RPMI8226 (cell line): ENCODE data around the gene EDN3.
"Not testable (repeated sequence)": the region's sequence is repeated elsewhere in the genome, so short reads cannot be mapped to it uniquely, and the experiment has no call there.

ENCODE experiments used
- DNase-seq: peaks from one replicate; pipeline ENCODE4 v3.0.0-alpha.2; 2015

Gene EDN3

GRCh38 chr20:59309218-59309617 lies 8.8 kb downstream of the EDN3 start:
- no peak for DNase-seq

GRCh38 chr20:59314997-59315396 lies 14.6 kb downstream of the EDN3 start:
- no peak for DNase-seq

- DNase-seq = no peak
These were observed 16.7 kb downstream of the EDN3 start for GRCh38 chr20:59316911-59317731.

GRCh38 chr20:59318201-59318790 lies 17.9 kb downstream of the EDN3 start:
- DNase-seq = no peak

- no peak for DNase-seq
These were observed 18.4 kb downstream of the EDN3 start for GRCh38 chr20:59318803-59319202.

- DNase-seq = no peak
These were observed 20.0 kb downstream of the EDN3 start for GRCh38 chr20:59320426-59320825.

- peak; percentile 31 for DNase-seq
These were observed 20.6 kb downstream of the EDN3 start for GRCh38 chr20:59320854-59321647.

- DNase-seq = no peak
These were observed 21.7 kb downstream of the EDN3 start for GRCh38 chr20:59322081-59322480.

- no peak for DNase-seq
These were observed 22.4 kb downstream of the EDN3 start for GRCh38 chr20:59322585-59323454.

GRCh38 chr20:59323731-59324130 lies 23.3 kb downstream of the EDN3 start:
- DNase-seq = no peak

- DNase-seq = no peak
These were observed 24.2 kb downstream of the EDN3 start for GRCh38 chr20:59324521-59325141.

- DNase-seq = no peak
These were observed 24.7 kb downstream of the EDN3 start for GRCh38 chr20:59325142-59325523.

GRCh38 chr20:59326188-59326587 lies 25.8 kb downstream of the EDN3 start:
- no peak for DNase-seq

- DNase-seq = no peak
These were observed 27.7 kb downstream of the EDN3 start for GRCh38 chr20:59328071-59328470.

GRCh38 chr20:59331721-59332329 lies 31.4 kb downstream of the EDN3 start:
- DNase-seq = no peak

- no peak for DNase-seq
These were observed 32.9 kb downstream of the EDN3 start for GRCh38 chr20:59333260-59333845.

GRCh38 chr20:59333951-59334350 lies 33.5 kb downstream of the EDN3 start:
- DNase-seq = no peak

GRCh38 chr20:59334651-59335300 lies 34.4 kb downstream of the EDN3 start:
- peak; percentile 81 for DNase-seq

- peak; percentile 39 for DNase-seq
These were observed 35.0 kb downstream of the EDN3 start for GRCh38 chr20:59335377-59335776.

- DNase-seq = no peak
These were observed 36.1 kb downstream of the EDN3 start for GRCh38 chr20:59336540-59336939.

GRCh38 chr20:59338444-59338843 lies 38.0 kb downstream of the EDN3 start:
- DNase-seq = not testable (repeated sequence)
